ENCODE data around the gene NUP35. TPM values are rescaled to one million over a fixed set of nuclear protein-coding genes. Genes with fewer than 3 reads are reported as not detected.

Gene NUP35
- total RNA-seq, 1 donor from 2014 or later, result 11.3 TPM

- DNase-seq (ENCODE audit: low read depth), result no peak
- H3K4me3 Mint-ChIP-seq (ENCODE audit: unreplicated experiment), result no peak overlapping the region
- H3K9me3 Mint-ChIP-seq (ENCODE audit: unreplicated experiment), result no peaks in the 10 kb centered on the region
- no peak for TF ChIP-seq EZH2 (IDR thresholded peaks at IDR 0.05; ENCODE audit: insufficient read depth, low read length)
- no peak for TF ChIP-seq CTCF (IDR thresholded peaks at IDR 0.05; ENCODE audit: insufficient read depth, low read depth, low read length)
- H3K27me3 Mint-ChIP-seq (ENCODE audit: low read depth, unreplicated experiment), result no peaks in the 10 kb centered on the region
- no peaks in the 10 kb centered on the region for H3K79me2 ChIP-seq (ENCODE audit: insufficient read depth, low read length)
- H3K27ac Mint-ChIP-seq (ENCODE audit: unreplicated experiment), result peak overlapping the region; percentile 41
- H2AFZ ChIP-seq (ENCODE audit: low read depth, low read length), result no peak overlapping the region
- no peak overlapping the region for H3K4me2 ChIP-seq (ENCODE audit: low read length)
- no peak overlapping the region for H3K9ac ChIP-seq (ENCODE audit: low read length)
- H3K4me1 ChIP-seq (ENCODE audit: insufficient read depth, low read length), result no peaks in the 10 kb centered on the region
- H3K4me1 Mint-ChIP-seq (ENCODE audit: low read depth, unreplicated experiment), result no peaks in the 10 kb centered on the region
- H3K4me3 ChIP-seq (ENCODE audit: insufficient read depth, low read depth, low read length), result no peak overlapping the region
- no peaks in the 10 kb centered on the region for H3K27me3 ChIP-seq (ENCODE audit: insufficient read depth, low read length)
- H4K20me1 ChIP-seq (ENCODE audit: insufficient read depth, low read length), result no peaks in the 10 kb centered on the region
- no peak overlapping the region for H3K27ac ChIP-seq (ENCODE audit: low read depth, low read length)
- FAIRE-seq, result no peak
- no peaks in the 10 kb centered on the region for H3K9me3 ChIP-seq (ENCODE audit: insufficient read depth, low read depth, low read length)
- H3K36me3 Mint-ChIP-seq (ENCODE audit: low read depth, unreplicated experiment), result no peaks in the 10 kb centered on the region
- H3K36me3 ChIP-seq (ENCODE audit: insufficient read depth, low read length), result no peaks in the 10 kb centered on the region
These were observed 18.7 kb upstream of the NUP35 start for GRCh38 chr2:183105402-183106134.

GRCh38 chr2:183112577-183112976 is 11.7 kb upstream of the NUP35 start:
- no peaks in the 10 kb centered on the region for H3K27me3 ChIP-seq (ENCODE audit: insufficient read depth, low read length)
- no peaks in the 10 kb centered on the region for H3K36me3 ChIP-seq (ENCODE audit: insufficient read depth, low read length)
- H4K20me1 ChIP-seq (ENCODE audit: insufficient read depth, low read length), result no peaks in the 10 kb centered on the region
- no peak overlapping the region for H2AFZ ChIP-seq (ENCODE audit: low read depth, low read length)
- Mint-ChIP-seq H3K9me3 (ENCODE audit: unreplicated experiment) (no peaks in the 10 kb centered on the region), H3K4me1 (ENCODE audit: low read depth, unreplicated experiment) (no peaks in the 10 kb centered on the region), H3K36me3 (ENCODE audit: low read depth, unreplicated experiment) (no peaks in the 10 kb centered on the region), H3K27ac (ENCODE audit: unreplicated experiment) (no peak overlapping the region), H3K4me3 (ENCODE audit: unreplicated experiment) (no peak overlapping the region), H3K27me3 (ENCODE audit: low read depth, unreplicated experiment) (no peaks in the 10 kb centered on the region)
- no peak overlapping the region for H3K4me3 ChIP-seq (ENCODE audit: insufficient read depth, low read depth, low read length)
- no peak overlapping the region for H3K27ac ChIP-seq (ENCODE audit: low read depth, low read length)
- H3K9me3 ChIP-seq (ENCODE audit: insufficient read depth, low read depth, low read length), result no peaks in the 10 kb centered on the region
- H3K9ac ChIP-seq (ENCODE audit: low read length), result no peak overlapping the region
- no peak for FAIRE-seq
- no peak overlapping the region for H3K4me2 ChIP-seq (ENCODE audit: low read length)
- H3K4me1 ChIP-seq (ENCODE audit: insufficient read depth, low read length), result no peaks in the 10 kb centered on the region
- H3K79me2 ChIP-seq (ENCODE audit: insufficient read depth, low read length), result no peaks in the 10 kb centered on the region
- TF ChIP-seq EZH2 (IDR thresholded peaks at IDR 0.05; ENCODE audit: insufficient read depth, low read length), result no peak
- no peak for TF ChIP-seq CTCF (IDR thresholded peaks at IDR 0.05; ENCODE audit: insufficient read depth, low read depth, low read length)
- DNase-seq (ENCODE audit: low read depth), result no peak

- H3K4me1 ChIP-seq (ENCODE audit: insufficient read depth, low read length), result no peaks in the 10 kb centered on the region
- H3K27ac ChIP-seq (ENCODE audit: low read depth, low read length), result no peak overlapping the region
- DNase-seq (ENCODE audit: low read depth), result no peak
- H3K27me3 Mint-ChIP-seq (ENCODE audit: low read depth, unreplicated experiment), result no peaks in the 10 kb centered on the region
- no peaks in the 10 kb centered on the region for H3K27me3 ChIP-seq (ENCODE audit: insufficient read depth, low read length)
- no peaks in the 10 kb centered on the region for H3K4me1 Mint-ChIP-seq (ENCODE audit: low read depth, unreplicated experiment)
- no peaks in the 10 kb centered on the region for H3K36me3 Mint-ChIP-seq (ENCODE audit: low read depth, unreplicated experiment)
- H3K36me3 ChIP-seq (ENCODE audit: insufficient read depth, low read length), result no peaks in the 10 kb centered on the region
- no peaks in the 10 kb centered on the region for H4K20me1 ChIP-seq (ENCODE audit: insufficient read depth, low read length)
- no peak overlapping the region for H3K4me3 ChIP-seq (ENCODE audit: insufficient read depth, low read depth, low read length)
- no peak for FAIRE-seq
- H3K9me3 Mint-ChIP-seq (ENCODE audit: unreplicated experiment), result no peaks in the 10 kb centered on the region
- H3K27ac Mint-ChIP-seq (ENCODE audit: unreplicated experiment), result no peak overlapping the region
- H3K9me3 ChIP-seq (ENCODE audit: insufficient read depth, low read depth, low read length), result no peaks in the 10 kb centered on the region
- no peak overlapping the region for H3K9ac ChIP-seq (ENCODE audit: low read length)
- H2AFZ ChIP-seq (ENCODE audit: low read depth, low read length), result no peak overlapping the region
- H3K79me2 ChIP-seq (ENCODE audit: insufficient read depth, low read length), result no peaks in the 10 kb centered on the region
- TF ChIP-seq EZH2 (IDR thresholded peaks at IDR 0.05; ENCODE audit: insufficient read depth, low read length), result no peak
- TF ChIP-seq CTCF (IDR thresholded peaks at IDR 0.05; ENCODE audit: insufficient read depth, low read depth, low read length), result no peak
- no peak overlapping the region for H3K4me2 ChIP-seq (ENCODE audit: low read length)
- H3K4me3 Mint-ChIP-seq (ENCODE audit: unreplicated experiment), result no peak overlapping the region
These were observed 10.6 kb upstream of the NUP35 start for GRCh38 chr2:183113630-183114029.
